Neural progenitor cell (in vitro differentiated cells): ENCODE results near the gene RASA1.
"Not testable (repeated sequence)": the region's sequence is repeated elsewhere in the genome, so short reads cannot be mapped to it uniquely, and the experiment has no call there.

ENCODE experiments used
- CTCF ChIP-seq: fragments of 200-600 bp; sonication (generic); IDR thresholded peaks from 2 replicates; pipeline ENCODE4 v1.5.1; 2017; ENCODE audit warnings: antibody characterized with exemption, mild to moderate bottlenecking
- EZH2 ChIP-seq: fragments of 200-600 bp; sonication (generic); IDR thresholded peaks from 2 replicates; pipeline ENCODE4 v1.6.1; 2017; ENCODE audit warnings: antibody characterized with exemption, mild to moderate bottlenecking, moderate library complexity
- EZH2phosphoT487 ChIP-seq: fragments of 200-600 bp; sonication (generic); IDR thresholded peaks from 2 replicates; pipeline ENCODE4 v1.6.1; 2017; ENCODE audit warnings: antibody characterized with exemption

- TF ChIP-seq CTCF, EZH2, EZH2phosphoT487: not testable (repeated sequence)
Observed at GRCh38 chr5:87270888-87271287, 3.2 kb downstream of the RASA1 start.
